DMS53 treated with DMSO at 0.1 percent for 48 hours (cell line): Measurements from ENCODE around the gene CSGALNACT2.
"Not testable (repeated sequence)": the region's sequence is repeated elsewhere in the genome, so short reads cannot be mapped to it uniquely, and the experiment has no call there.

Experiments
- DNase-seq: peaks from one replicate; lab custom pipeline; 2025; ENCODE audit not compliant: unreplicated experiment; lab: John Stamatoyannopoulos, UW

CSGALNACT2 gene

GRCh38 chr10:43141421-43141820 lies 3.2 kb downstream of the CSGALNACT2 start:
- DNase-seq = no peak

GRCh38 chr10:43145311-43145710 lies 7.1 kb downstream of the CSGALNACT2 start:
- no peak for DNase-seq

GRCh38 chr10:43145936-43146335 lies 7.7 kb downstream of the CSGALNACT2 start:
- DNase-seq = not testable (repeated sequence)

- no peak for DNase-seq
Measured at GRCh38 chr10:43151371-43151770, 13.1 kb downstream of the CSGALNACT2 start.

GRCh38 chr10:43153901-43154300 lies 15.7 kb downstream of the CSGALNACT2 start:
- DNase-seq = no peak

- DNase-seq = no peak
Measured at GRCh38 chr10:43155221-43155620, 17.0 kb downstream of the CSGALNACT2 start.

- DNase-seq = no peak
Measured at GRCh38 chr10:43155741-43156140, 17.5 kb downstream of the CSGALNACT2 start.

GRCh38 chr10:43156590-43157341 lies 18.5 kb downstream of the CSGALNACT2 start:
- DNase-seq = no peak

- DNase-seq = no peak
Measured at GRCh38 chr10:43158636-43159035, 20.4 kb downstream of the CSGALNACT2 start.

- no peak for DNase-seq
Measured at GRCh38 chr10:43160046-43160920, 22.0 kb downstream of the CSGALNACT2 start.

- no peak for DNase-seq
Measured at GRCh38 chr10:43160921-43161255, 22.6 kb downstream of the CSGALNACT2 start.

- no peak for DNase-seq
Measured at GRCh38 chr10:43162604-43163003, 24.4 kb downstream of the CSGALNACT2 start.

GRCh38 chr10:43166207-43166879 lies 28.1 kb downstream of the CSGALNACT2 start:
- DNase-seq = no peak

- peak; percentile 28 for DNase-seq
Measured at GRCh38 chr10:43166880-43167497, 28.7 kb downstream of the CSGALNACT2 start.

GRCh38 chr10:43167498-43167889 lies 29.2 kb downstream of the CSGALNACT2 start:
- no peak for DNase-seq

GRCh38 chr10:43170491-43170890 lies 32.2 kb downstream of the CSGALNACT2 start:
- DNase-seq = no peak

- no peak for DNase-seq
Measured at GRCh38 chr10:43172645-43173044, 34.4 kb downstream of the CSGALNACT2 start.

GRCh38 chr10:43173120-43173519 lies 34.9 kb downstream of the CSGALNACT2 start:
- DNase-seq = no peak

GRCh38 chr10:43174969-43175368 lies 36.7 kb downstream of the CSGALNACT2 start:
- DNase-seq = no peak

GRCh38 chr10:43176271-43176670 lies 38.0 kb downstream of the CSGALNACT2 start:
- DNase-seq = no peak

GRCh38 chr10:43177595-43177994 lies 39.4 kb downstream of the CSGALNACT2 start:
- no peak for DNase-seq
